GM21528 (cell line): ENCODE results near the gene CKAP4.

Experiments used
- ATAC-seq: cut with Tn5 transposase; IDR thresholded peaks from one replicate; pipeline ENCODE4 v1.9.1; 2021; ENCODE audit warnings: mild to moderate bottlenecking, moderate library complexity; ENCODE audit not compliant: unreplicated experiment, low FRiP score

The CKAP4 gene

GRCh38 chr12:106274575-106275121, 26.8 kb upstream of the CKAP4 start:
- ATAC-seq = no peak

DNA sequence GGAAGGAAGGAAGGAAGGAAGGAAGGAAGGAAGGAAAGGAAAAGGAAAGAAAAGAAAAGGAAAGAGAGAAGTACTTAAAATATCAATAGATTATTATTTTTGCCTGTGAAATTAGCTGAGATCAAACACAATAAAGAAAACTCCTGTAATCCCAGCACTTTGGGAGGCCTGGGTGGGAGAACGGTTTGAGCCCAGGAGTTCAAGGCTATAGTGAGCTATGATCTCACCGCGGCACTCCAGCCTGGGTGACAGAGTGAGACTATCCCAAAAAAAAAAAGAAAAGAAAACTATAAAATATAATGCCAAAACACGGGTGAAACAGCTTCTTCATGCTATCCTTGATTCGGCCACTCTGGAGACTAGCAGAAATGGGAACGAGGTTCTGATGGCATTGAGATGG, 26.2 kb upstream of the CKAP4 start:
- ATAC-seq = no peak

- no peak for ATAC-seq
These were observed 25.7 kb upstream of the CKAP4 start for GRCh38 chr12:106273491-106273890.

- ATAC-seq = no peak
These were observed 24.0 kb upstream of the CKAP4 start for GRCh38 chr12:106271575-106272505.

GRCh38 chr12:106269150-106269771, 21.4 kb upstream of the CKAP4 start:
- ATAC-seq = no peak

DNA sequence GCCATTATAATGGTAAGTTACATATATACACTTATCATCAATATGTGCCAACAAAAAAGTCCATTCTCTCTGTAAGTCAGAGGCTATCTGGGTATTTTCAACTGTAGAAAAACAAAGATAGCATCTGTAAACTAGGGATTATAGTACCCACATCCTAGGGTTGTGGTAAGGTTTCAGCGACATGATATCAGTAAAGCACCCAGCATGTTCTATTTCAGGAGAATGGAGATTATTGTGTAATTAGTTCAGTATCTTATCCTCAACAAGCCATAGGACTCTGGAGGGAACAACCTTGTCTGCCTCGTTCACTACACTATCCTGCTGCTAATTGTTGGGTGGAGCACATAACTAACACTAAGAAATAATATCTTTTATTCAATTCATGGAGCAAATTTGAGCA, 19.7 kb upstream of the CKAP4 start:
- no peak for ATAC-seq

- ATAC-seq = no peak
These were observed 17.3 kb upstream of the CKAP4 start for GRCh38 chr12:106265116-106265515.

GRCh38 chr12:106258935-106259334, 11.1 kb upstream of the CKAP4 start:
- ATAC-seq = no peak

GRCh38 chr12:106258226-106258625, 10.4 kb upstream of the CKAP4 start:
- ATAC-seq = no peak

DNA sequence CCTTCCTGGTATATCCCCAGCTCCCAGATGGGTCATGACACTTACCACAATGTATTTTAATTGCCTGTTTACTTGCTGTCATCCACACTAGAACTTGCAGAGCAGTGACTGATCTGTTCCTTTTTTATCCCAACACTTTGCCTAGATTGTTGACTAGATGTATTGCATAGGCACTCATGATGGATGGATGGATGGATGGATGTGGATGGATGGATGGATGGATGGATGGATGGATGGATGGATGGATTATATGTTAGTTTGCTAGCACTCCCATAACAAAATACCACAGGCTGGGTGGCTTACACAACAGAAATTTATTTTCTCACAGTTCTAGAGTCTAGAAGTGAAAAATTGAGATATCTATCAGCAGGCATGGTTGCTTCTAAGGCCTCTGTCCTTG, 8.7 kb upstream of the CKAP4 start:
- no peak for ATAC-seq

DNA sequence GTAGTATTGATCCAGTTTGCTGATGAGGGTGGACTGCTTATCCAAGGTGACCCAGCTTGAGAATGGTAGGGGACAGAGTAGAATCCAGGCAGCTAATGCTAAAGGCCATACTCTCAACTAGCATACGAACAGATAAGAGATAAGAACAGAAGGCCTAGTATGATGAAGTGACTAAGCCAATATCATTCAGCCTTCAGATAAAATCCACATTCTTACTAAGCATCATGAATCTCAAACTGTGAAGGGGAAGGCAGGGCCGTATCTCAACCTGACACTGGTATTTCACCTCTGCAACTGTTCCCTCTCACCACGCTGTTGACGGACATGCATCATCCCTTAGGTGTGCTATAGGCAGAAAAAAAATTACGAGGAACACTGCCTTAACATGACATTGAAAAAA, 8.1 kb upstream of the CKAP4 start:
- no peak for ATAC-seq

GRCh38 chr12:106255493-106255892, 7.7 kb upstream of the CKAP4 start:
- ATAC-seq = no peak

DNA sequence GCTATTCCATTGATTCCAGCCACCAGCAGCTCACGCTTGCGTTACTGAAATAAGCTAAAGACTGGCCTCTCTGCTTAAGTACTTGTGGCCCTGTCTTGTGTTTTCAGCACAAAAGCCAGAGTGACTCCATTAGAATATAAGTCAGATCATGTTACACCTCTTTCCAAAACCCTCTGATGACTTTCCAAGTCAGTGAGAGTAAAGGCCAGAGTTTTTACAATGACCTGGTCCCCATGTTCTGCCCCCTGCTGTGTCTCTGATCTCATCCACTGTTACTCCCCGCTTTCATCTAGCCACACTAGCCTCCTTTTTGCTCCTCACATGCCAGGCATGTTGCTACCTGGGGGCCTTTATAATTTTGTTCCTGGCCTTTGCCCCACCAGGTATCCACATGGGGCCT, 6.9 kb upstream of the CKAP4 start:
- ATAC-seq = no peak

DNA sequence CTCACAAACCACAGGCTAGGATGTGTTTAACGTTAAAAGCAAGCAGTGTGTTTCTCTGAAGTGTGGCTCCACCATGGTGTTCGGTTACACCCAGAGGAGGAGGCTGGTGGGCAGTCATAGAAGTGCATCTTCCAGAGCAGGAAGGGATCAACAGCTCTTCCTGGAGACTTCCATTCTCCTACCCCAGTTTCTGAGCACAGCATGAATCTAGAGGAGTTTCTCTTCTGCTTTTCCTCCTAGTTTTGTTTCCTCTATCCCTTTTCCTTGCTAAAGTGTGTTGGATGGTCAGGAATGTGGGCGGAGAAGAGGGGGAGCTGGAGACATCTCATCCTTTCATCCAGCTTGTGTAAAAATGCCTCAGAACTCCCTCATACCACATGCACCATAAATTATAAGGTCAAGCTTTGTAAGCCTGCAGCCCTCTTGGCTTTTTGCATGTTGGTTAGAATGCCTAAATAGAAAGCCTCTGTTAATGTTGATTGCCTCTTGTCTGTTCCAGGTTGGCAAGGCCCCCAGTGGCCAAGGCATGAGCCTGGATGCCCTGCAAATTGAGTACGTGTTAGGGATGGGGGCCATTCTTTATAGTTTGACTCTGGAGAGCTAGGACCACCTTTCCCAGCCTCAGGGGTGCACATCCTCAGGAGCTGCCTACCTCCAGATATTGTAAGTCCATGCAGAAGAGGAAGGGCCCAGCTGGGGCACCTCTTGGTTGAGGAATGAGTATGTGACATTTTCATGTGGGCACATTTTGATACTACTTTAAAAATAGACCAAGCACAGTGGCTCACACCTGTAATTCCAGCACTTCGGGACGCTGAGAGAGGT, 4.0 kb upstream of the CKAP4 start:
- no peak for ATAC-seq

DNA sequence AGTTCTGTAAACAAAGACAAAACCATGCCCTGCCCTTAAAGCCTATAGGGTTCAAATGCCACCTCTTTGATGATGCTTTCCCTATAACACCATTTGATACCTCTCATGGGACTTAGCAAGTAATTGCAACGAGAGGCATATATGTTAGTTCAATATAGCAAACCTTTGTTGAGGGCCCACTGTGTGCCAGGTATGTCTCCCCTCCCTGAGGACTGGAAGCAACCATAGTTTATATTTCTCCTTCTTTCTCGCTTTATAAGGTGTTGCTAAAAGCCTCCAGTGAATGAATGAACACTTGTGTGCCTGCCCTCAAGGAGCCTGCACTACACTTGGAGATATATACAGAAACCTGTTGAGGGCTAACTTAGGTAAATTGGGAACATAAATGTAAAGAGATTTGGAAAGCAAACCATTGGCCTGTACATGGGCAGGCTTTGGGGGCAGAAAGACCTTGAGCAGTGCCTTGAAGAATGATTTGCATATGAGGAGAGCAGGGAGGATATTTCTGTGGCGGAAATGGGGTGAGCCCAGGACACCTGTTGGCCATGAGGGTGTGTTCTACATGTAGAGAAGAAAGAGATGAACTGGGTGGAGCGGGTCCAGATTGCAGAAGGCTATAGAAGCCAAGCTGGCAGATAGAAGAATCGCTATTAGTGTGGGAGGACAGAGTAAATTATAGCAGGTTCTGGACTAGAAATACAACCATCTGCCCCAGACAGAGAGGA, 1.8 kb upstream of the CKAP4 start:
- ATAC-seq = peak; percentile 72

GRCh38 chr12:106248846-106249371, 1.1 kb upstream of the CKAP4 start:
- ATAC-seq = peak; percentile 9

GRCh38 chr12:106248312-106248845, 559 bp upstream of the CKAP4 start:
- peak; percentile 14 for ATAC-seq

DNA sequence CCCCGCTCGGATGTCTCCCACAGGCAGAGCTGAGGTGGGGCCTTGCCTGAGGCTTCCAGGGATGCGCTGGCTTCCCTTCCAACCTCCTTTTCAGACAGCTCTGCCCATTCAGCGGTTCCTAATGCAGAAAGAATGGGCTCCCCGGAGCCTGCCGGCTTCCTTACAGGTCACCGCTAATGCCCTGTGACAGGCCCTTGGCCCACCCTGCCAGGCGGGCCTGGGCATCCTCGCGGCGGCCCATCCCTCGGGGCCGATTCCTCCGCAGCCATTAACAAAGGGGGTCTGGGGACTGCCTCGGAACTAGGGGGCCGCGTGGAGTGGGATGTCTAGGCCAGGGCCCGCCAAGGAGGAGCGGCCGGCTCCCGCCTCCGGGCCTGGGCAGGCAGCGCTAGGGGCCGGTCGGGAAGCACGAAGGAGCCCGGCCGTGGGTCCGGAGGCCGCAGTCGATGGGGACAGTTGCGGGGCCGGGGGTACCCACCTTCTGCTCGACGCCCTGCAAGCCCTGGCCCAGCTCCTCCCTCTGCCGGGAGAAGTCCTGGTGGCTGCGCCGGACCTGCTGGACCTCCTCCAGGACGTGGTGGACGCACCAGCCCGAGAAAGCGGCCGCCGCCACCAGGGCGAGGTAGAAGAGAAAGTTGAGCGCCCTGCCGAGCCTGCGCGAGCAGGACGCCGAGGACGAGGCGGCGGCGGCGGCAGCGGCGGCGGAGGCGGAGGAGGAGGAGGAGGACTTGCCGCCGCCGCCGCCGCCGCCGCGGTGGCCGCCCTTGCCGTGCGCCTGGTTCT, 738 bp downstream of the CKAP4 start:
- ATAC-seq = peak; percentile 38

- ATAC-seq = no peak
These were observed 2.1 kb downstream of the CKAP4 start for GRCh38 chr12:106245767-106246166.
